ENCODE results near the gene SHROOM3. TPM values are rescaled to one million over a fixed set of nuclear protein-coding genes. Genes with fewer than 3 reads are reported as not detected.

The SHROOM3 gene
- total and polyA plus RNA-seq, 8 donors: 13.5 to 96.9 (median 16.9) TPM

DNA sequence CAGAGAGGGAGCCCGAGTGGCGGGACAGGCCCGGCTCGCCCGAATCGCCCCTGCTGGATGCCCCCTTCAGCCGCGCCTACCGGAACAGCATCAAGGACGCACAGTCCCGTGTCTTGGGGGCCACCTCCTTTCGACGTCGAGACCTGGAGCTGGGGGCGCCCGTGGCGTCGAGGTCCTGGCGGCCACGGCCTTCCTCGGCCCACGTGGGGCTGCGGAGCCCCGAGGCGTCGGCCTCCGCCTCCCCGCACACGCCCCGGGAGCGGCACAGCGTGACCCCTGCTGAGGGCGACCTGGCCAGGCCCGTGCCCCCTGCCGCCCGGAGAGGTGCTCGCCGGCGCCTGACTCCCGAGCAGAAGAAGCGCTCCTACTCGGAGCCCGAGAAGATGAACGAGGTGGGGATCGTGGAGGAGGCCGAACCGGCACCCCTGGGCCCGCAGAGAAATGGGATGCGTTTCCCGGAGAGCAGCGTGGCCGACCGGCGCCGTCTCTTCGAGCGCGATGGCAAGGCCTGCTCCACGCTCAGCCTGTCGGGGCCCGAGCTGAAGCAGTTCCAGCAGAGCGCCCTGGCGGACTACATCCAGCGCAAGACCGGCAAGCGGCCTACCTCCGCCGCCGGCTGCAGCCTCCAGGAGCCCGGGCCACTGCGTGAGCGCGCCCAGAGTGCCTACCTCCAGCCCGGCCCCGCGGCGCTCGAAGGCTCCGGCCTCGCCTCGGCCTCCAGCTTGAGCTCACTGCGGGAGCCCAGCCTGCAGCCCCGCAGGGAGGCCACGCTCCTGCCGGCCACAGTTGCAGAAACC, 306.0 kb downstream of the SHROOM3 start:
- TF ChIP-seq, protein P1, sequence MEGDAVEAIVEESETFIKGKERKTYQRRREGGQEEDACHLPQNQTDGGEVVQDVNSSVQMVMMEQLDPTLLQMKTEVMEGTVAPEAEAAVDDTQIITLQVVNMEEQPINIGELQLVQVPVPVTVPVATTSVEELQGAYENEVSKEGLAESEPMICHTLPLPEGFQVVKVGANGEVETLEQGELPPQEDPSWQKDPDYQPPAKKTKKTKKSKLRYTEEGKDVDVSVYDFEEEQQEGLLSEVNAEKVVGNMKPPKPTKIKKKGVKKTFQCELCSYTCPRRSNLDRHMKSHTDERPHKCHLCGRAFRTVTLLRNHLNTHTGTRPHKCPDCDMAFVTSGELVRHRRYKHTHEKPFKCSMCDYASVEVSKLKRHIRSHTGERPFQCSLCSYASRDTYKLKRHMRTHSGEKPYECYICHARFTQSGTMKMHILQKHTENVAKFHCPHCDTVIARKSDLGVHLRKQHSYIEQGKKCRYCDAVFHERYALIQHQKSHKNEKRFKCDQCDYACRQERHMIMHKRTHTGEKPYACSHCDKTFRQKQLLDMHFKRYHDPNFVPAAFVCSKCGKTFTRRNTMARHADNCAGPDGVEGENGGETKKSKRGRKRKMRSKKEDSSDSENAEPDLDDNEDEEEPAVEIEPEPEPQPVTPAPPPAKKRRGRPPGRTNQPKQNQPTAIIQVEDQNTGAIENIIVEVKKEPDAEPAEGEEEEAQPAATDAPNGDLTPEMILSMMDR (IDR thresholded peaks at IDR 0.05): no peak
- H3K4me1 ChIP-seq: peaks cover 0 to 9% of the 10 kb centered on the region in 2 donors
- intact Hi-C loops (cut with DNase I): no loop called here
- H3K27me3 ChIP-seq: no peaks in the 10 kb centered on the region
- no peak overlapping the region for H3K4me3 ChIP-seq
- H3K27ac ChIP-seq: no peak overlapping the region
- ATAC-seq: no peak
- no peaks in the 10 kb centered on the region for H3K9me3 ChIP-seq
- H3K36me3 ChIP-seq: peaks cover 0 to 30% of the 10 kb centered on the region in 2 donors
- DNase-seq: peak in 1 of 4 donors; percentile 77

DNA sequence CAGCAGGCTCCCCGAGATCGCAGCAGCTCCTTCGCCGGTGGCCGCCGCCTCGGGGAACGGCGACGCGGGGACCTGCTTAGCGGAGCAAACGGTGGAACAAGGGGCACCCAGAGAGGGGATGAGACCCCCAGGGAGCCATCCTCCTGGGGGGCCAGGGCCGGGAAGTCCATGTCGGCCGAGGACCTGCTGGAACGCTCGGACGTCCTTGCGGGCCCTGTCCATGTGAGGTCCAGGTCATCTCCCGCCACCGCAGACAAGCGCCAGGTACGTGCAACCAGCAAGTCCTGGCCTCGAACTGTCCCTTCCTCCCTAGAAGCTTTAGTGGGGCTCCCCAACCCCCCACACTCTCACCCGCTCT, 306.6 kb downstream of the SHROOM3 start:
- no peak for DNase-seq
- ATAC-seq: no peak
- intact Hi-C loops (cut with DNase I): no loop called here
- no peak overlapping the region for H3K4me3 ChIP-seq
- H3K4me1 ChIP-seq: peaks cover 0 to 9% of the 10 kb centered on the region in 2 donors
- no peaks in the 10 kb centered on the region for H3K27me3 ChIP-seq
- H3K9me3 ChIP-seq: no peaks in the 10 kb centered on the region
- H3K36me3 ChIP-seq: peaks cover 0 to 30% of the 10 kb centered on the region in 2 donors
- TF ChIP-seq, protein P1 (IDR thresholded peaks at IDR 0.05): no peak
- H3K27ac ChIP-seq: no peak overlapping the region

DNA sequence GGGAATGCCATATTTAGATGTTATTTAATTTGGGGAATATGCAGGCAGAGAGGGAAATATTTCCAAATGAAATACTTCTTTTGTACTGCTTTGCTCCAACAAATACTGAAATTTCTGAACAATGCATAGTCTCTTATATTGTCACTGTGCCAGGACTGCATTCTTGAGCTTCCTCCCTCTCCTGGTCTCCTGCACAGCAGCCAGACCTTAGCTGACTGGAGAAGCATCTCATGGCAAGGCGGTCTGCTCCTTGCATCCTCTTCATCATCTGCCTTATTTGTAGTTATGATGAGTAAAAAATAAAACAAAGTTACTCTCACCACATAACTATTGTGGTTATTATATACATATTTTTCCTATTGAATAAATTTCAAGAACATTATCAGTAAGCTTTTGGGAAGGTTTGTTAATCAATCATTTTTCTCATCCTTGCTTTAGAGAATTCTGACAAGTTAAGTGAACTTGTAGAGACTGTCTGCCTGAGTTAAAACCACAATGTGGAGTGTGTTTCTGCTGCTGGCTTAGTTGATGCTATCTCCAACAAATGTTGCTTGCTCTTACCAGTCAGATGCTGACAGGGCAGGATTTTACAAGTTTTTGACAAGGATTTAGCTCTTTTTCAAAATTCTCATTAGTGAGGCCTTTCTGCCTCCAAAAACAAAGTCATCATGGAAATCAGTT, 309.4 kb downstream of the SHROOM3 start:
- Histone ChIP-seq H3K27ac (no peak overlapping the region), H3K9me3 (no peaks in the 10 kb centered on the region), H3K4me3 (no peak overlapping the region), H3K4me1 (peaks cover 0 to 4% of the 10 kb centered on the region in 2 donors), H3K27me3 (no peaks in the 10 kb centered on the region), H3K36me3 (peaks cover 0 to 25% of the 10 kb centered on the region in 2 donors)
- TF ChIP-seq, protein P1 (IDR thresholded peaks at IDR 0.05): no peak
- DNase-seq: no peak
- no peak for ATAC-seq
- intact Hi-C loops (cut with DNase I): no loop called here

DNA sequence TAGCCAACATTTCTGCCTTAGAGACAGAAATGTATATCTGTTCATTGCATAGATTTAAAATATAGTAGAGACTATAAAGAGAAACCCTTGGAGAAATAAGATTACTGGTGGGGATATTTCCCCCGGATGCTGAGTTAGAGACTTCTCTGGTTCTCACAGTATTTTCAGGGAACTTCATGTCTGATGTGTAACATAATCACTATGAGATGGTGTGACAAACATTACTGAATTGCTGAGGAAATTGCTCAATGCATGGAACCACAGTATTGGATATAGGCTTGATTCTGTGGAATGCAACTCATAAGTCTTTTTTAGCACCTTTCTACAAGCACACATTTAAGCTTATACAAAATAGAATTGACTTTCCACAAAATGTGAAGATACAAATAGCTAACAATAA, 310.2 kb downstream of the SHROOM3 start:
- Histone ChIP-seq H3K27me3 (no peaks in the 10 kb centered on the region), H3K4me3 (no peak overlapping the region), H3K27ac (no peak overlapping the region), H3K4me1 (peaks cover 0 to 4% of the 10 kb centered on the region in 2 donors), H3K9me3 (no peaks in the 10 kb centered on the region), H3K36me3 (peaks cover 0 to 16% of the 10 kb centered on the region in 2 donors)
- intact Hi-C loops (cut with DNase I): no loop called here
- TF ChIP-seq, protein P1 (IDR thresholded peaks at IDR 0.05): no peak
- no peak for ATAC-seq
- DNase-seq: no peak

DNA sequence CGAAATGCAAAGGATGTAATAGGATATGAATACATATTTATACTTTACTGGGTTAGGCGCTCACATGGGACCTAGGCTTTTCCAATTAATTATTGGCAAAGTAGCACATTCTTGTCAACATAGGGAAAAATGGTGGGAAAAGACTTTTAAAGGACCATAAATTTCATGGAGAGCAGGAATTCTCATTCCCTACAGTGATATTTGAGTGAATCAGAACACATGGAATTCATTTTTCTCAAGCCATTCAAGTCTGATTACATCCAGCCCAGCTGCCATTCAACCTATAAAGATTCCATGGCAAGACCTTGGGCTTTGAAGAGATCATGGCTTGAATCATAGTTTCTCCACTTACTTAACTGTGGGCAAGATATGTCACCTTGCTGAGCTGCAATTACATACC, 312.5 kb downstream of the SHROOM3 start:
- TF ChIP-seq, protein P1 (IDR thresholded peaks at IDR 0.05): no peak
- DNase-seq (no peak), ATAC-seq (no peak)
- H3K4me1 ChIP-seq: peaks cover 0 to 4% of the 10 kb centered on the region in 2 donors
- no peak overlapping the region for H3K4me3 ChIP-seq
- H3K27ac ChIP-seq: no peak overlapping the region
- H3K9me3 ChIP-seq: no peaks in the 10 kb centered on the region
- intact Hi-C loops (cut with DNase I): no loop called here
- no peaks in the 10 kb centered on the region for H3K27me3 ChIP-seq
- H3K36me3 ChIP-seq: no peaks in the 10 kb centered on the region

All from left lung (tissue), 10 donors.